Measurements from ENCODE around the gene STXBP3.
A peak's percentile ranks its signal among the peaks of the same experiment; 100 is the strongest.
"Not testable (repeated sequence)": the region's sequence is repeated elsewhere in the genome, so short reads cannot be mapped to it uniquely, and the experiment has no call there.

The STXBP3 gene, protein sequence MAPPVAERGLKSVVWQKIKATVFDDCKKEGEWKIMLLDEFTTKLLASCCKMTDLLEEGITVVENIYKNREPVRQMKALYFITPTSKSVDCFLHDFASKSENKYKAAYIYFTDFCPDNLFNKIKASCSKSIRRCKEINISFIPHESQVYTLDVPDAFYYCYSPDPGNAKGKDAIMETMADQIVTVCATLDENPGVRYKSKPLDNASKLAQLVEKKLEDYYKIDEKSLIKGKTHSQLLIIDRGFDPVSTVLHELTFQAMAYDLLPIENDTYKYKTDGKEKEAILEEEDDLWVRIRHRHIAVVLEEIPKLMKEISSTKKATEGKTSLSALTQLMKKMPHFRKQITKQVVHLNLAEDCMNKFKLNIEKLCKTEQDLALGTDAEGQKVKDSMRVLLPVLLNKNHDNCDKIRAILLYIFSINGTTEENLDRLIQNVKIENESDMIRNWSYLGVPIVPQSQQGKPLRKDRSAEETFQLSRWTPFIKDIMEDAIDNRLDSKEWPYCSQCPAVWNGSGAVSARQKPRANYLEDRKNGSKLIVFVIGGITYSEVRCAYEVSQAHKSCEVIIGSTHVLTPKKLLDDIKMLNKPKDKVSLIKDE

DNA sequence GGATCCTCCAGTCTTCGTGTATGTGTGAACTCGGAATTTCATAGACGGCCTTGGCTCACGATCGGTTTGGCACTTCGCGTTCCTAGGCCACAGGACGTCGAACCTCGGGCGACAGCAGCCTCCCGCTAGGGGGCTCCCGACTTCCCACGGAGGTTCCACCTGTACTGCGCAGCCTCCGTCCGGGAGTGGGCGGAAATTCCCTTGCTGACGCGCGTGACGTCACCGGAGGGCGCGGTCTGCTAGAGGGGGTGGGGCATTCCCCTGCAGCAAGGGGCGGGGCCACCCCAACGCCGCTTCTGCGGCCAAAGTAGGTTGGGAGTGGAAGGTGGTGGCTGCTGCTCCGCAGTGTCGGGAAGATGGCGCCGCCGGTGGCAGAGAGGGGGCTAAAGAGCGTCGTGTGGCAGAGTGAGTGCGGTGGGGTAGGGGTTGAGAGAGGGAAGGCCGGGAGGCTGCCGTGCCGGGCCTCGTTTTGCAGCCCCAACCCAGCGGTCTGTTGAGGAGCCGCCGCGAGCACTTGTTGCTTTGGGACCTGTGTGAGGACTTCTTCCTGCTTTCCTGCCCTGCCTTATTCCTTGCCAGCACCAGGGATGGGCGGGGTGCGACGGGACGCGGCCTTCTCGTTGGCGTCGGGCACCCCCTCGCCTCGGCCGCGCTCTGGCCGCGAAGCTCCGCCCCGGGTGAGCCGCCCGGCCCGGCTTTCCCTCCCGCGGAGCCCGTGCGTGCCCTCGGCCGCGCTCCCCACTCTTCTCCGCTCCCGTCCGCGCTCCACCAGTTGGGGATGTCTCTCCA lies at the start of gene STXBP3:
Gene STXBP3, plus strand, starts transcription at position 293 of the 789 bp plus-strand sequence. Its CDS starts 64 bp downstream, at position 357.
- peak; percentile 97 for DNase-seq (ENCODE audit: low read depth)

DNA sequence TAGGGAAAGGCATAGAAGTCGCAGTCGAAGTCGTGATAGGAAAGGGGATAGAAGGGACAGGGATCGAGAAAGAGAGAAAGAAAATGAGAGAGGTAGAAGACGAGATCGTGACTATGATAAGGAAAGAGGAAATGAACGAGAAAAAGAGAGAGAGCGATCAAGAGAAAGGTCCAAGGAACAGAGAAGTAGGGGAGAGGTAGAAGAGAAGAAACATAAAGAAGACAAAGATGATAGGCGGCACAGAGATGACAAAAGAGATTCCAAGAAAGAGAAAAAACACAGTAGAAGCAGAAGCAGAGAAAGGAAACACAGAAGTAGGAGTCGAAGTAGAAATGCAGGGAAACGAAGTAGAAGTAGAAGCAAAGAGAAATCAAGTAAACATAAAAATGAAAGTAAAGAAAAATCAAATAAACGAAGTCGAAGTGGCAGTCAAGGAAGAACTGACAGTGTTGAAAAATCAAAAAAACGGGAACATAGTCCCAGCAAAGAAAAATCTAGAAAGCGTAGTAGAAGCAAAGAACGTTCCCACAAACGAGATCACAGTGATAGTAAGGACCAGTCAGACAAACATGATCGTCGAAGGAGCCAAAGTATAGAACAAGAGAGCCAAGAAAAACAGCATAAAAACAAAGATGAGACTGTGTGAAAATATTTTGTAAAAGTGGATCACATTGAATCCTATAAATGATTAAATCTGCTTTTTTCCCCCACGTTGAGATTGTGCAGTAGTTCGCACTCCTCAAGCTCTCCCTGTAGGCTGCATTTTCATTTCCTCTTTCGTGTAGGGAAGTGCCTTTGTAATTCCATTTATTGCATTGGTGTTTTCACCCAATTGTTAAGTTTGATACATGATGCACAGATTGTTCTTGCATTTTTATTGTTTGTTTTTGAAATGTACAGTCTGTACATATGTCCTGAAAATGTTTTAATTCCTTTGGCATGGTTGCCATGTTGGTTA lies 46.8 kb upstream of the STXBP3 start:
- no peak for DNase-seq (ENCODE audit: low read depth)

DNA sequence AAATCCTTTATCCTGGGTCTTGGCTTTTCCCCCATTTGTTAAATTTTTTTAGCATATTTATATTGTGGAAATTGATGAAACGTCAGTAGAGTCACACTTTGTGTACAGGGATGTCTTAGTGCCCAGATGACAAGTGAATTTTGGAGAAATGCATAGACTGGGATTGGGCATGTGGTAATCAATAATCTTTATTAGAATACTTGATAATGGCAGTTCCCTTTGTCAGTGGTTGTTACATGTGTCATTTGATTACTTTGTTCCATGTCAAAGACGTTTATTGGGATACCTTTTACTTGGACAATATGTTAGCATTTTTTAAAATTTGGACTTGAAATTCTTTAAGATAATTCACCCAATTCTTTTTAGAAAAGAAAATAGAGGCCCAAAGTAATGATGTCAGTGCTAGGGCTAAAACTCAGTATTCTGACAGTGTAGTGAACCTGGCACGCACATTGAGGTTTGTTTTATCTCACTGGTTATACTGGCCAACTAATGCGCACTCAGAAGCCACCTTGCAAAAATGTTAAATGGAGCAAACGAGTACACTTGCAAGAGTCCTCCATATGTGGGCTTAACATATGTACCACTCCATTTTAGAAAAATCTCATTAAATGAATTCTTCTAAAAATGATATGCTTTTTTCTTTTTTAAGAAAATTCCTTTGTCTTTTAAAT lies 45.2 kb upstream of the STXBP3 start:
- DNase-seq (ENCODE audit: low read depth) = no peak

DNA sequence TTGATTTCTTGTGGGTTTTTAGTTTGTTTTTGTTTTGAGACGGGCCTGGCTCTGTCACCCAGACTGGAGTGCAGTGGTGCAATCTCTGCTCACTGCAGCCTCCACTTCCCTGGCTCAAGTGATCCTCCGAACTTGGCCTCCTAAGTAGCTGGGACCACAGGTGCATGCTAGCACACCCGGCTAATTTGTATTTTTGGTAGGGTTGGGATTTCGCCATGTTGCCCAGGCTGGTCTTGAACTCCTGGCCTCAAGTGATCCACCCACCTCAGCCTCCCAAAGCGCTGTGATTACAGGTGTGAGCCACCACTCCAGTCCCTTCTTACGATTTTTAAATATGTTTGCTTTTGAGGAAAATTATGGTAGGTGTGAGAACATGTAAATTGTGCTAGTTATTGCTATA lies 44.4 kb upstream of the STXBP3 start:
- DNase-seq (ENCODE audit: low read depth) = not testable (repeated sequence)

DNA sequence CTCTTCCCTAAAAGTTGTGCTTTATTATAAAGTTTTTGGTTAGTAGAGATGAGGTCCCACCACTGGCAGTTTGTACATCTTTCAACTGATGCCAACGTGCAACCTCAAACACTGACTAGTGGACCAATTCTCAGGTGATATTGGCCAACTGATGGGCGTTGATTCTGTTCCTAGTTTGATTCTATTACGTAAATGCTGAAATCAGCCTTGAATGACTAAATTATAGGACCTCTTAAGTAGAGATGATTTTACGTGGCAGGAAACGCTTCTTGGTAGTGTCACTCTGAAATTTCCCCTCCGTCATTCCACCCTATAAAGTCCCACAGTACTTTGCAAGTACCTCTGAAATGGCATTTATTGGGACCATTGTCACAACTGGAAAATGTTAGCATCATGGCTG lies 42.5 kb upstream of the STXBP3 start:
- DNase-seq (ENCODE audit: low read depth) = peak; percentile 42

DNA sequence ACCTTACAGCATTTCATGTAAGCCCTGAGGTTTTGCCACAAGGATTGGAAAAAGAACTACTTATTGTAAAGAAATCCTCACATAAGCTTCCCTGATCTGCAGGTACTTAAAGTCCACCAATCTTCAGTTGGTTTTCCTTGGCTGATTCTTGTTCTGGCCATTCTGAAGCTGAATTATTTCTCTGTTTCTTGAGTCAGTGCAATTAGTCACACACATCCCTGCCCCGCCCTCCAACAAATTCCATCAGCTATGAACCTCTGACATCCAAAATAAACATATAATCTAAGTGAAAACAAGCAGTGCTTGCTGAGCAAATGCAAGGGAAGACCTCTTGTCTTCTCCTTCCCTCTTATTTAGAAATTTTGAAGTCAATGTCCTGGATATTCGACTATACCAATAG lies 42.0 kb upstream of the STXBP3 start:
- DNase-seq (ENCODE audit: low read depth) = peak; percentile 86

DNA sequence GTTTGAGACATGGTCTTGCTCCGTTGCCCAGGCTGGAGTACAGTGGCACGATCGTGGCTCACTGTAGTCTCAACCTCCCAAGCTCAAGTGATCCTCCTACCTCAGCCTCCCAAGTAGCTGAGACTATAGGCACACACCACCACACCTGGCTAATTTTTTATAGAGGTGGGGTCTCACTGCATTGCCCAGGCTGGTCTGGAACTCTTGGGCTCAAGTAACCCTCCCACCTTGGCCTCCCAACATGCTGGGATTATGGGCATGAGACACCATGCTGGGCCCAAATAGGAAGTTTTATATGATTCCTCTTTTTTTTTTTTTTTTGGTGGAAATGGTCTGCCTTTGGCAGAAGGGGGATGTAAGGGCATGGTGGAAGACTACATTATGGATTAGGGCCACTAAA lies 39.8 kb upstream of the STXBP3 start:
- DNase-seq (ENCODE audit: low read depth) = no peak

DNA sequence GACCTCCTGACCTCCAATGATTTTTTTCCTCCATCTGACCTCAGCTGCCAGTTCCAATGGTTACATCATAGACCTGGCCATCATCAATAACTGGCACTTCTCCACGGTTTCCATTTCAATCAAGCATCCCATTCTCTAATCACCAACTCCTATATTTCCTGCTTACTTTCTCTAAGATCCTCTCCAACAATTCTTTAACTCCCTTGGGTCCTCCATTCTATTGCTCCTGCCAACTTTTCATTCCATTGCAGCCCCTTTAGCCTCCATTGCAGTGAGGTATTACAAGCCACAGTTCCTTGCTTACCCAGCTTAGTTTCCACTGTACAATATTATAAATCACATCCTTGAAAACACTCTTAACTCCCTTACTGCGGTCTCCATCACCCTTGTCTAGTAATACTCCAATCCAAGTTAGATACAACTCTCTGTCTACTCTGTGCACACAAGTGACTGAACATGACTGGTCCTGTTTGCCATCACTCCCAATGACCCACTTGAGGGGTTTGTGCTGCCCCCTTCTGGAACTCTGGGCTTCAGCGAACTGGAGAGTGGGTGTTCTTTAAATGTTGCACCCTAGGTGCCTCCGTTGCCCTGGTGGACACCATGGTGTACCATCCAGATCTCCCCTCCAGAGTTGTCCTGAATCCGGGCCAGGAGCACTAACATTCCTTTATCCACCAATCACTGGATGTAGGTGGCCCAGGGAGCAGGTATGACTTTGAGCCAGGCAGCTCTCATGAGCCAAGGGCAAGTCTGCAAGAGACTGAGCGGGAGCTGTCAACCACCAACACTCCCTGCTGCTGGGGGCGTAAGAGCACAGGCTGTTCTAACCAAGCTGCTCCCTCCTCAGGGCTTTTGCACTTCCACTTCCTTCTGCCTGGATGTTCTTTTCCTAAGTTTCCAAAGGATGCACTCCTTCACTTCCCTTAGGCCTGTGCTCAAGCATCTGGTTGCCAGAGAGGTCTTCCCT lies 37.5 kb upstream of the STXBP3 start:
- DNase-seq (ENCODE audit: low read depth) = no peak

DNA sequence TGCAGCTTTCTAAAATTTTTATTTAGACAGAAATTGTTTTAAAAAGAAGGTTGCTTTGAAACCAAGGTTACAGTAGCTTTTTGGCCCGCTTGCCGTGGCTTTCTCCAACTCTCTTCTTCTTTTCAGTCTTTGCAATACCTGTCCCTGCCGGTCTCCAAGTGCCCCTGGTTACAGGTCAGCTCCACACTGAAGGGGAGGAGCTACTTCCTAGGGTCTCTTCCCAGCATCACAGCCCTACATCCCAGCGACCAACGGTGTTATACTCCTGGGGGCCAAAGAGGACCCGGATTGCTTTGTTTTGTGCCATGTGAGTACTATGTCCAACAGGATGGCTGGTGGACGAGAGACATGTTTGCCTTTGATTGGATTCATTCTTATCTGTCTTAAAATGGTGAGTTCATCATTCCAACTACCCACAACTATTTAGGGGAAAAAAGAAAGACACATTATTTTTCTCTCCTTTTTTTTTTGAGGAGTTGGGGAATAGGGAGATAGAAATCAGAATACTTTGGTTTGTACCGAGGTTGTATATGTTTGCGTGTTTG lies 33.8 kb upstream of the STXBP3 start, which contains the start of gene FNDC7:
Gene FNDC7, plus strand, starts transcription at position 303 of the 545 bp plus-strand sequence. Its CDS starts 26 bp downstream, at position 329.
- peak; percentile 38 for DNase-seq (ENCODE audit: low read depth)

DNA sequence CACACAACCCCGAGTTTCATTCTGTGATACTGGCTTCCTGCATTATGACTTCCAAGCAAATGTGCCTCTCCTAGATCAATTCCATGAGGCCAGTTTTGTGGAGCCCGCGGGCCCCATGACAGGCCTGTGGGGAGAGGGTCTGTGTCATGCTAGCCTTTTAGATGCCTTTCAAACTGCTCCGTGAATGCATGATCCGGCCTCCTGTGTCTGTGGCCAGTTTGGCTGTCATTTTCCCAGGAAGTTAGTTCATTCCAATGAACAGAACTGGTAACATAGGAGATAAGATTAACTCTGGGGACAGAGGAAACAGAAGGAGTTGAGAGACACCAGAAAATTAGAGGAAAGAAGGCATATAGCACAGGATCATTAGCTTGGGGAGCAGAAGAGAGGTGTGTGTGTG lies 30.5 kb upstream of the STXBP3 start:
- no peak for DNase-seq (ENCODE audit: low read depth)

DNA sequence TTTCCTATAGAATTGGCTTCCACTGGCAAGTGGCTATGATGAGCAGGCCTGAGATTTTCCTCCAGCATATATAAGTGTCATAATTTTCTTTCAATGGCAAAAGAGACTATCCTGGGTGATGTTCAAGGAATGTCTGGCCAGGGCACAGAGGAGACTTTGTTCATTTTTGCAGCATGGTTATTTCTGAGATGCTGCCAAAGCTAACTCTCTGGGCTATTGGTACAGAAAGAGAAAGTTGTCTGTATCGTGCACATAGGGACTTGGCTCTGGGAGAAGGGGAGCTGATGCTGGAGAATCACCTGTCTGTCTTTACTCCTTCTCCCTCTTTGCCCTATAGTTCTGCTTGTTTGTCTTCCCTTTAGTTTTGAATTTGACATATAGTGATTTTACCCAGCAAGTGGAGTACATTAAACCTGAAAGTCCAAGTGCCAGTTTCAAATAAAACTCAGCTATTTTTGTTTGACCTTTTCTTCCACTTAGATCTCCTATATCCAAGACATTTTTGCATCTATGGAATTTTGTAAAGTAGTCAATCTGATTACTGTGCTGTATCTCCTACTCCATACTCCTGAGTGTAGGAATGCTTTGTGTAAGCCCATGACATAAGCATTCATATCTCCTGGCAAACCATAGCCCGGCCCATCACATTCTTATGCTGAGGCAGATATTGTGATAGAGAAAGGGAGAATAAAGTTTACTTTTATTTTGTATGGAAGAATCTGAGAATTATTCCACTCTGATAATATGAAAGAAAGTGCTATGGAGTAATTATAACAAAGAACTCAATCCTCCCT lies 29.8 kb upstream of the STXBP3 start:
- DNase-seq (ENCODE audit: low read depth) = peak; percentile 16

DNA sequence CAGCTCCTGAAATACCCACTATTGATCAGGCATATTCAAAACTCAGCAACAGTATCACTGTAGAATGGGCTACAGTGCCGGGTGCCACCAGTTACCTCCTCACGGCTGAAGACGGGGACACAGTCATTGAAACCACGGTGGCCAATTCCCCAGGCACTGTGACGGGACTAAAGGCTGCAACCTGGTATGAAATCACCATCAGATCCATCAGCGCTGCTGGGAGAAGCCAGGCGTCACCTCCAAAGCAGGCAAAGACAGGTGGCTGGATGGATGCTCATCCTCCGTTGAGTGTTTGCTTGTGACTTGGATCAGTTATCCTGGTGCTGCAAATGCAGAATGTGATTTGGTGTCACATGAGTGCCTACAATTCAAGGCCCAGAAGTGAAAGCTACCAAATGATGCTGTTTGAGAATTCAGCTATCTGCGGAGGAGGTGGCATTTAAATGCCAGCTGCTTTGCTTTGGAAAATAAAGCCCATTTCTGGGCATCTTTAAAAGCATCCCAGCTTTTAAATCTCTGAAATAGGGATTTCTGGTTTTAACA lies 28.6 kb upstream of the STXBP3 start:
- no peak for DNase-seq (ENCODE audit: low read depth)

DNA sequence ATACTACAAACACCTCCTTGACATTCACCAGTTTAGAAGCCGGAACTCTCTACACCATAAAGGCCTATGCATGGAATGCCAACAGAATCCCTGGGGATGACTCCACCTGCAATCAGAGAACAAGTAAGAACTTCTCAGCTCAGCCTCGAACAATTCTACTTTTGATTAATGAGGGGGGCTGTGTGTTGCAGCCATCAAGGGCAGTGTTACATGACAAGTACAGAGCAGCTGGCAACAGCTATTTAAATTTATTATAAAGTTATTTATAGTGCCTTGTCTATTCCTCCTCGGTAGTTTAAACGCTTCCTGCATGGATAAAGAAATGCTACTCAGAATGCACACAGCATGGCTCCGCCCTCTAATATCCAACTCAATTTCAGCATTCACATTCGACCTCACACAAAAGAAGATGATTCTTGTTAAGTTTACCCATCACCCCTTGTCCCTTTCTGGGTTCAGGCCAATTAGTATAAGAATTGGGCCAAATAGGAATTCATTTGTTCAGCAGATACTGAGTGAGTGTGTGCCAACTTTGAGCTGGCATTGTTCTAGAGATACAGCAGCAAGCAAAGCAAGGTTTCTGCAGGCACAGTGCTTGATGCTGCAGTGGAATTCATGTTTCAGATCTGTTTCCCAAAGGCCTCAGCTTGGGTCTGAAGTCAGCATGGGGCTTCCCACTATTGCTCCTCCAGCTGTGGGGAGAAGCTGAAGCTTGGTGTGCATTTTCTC lies 27.4 kb upstream of the STXBP3 start:
- no peak for DNase-seq (ENCODE audit: low read depth)

DNA sequence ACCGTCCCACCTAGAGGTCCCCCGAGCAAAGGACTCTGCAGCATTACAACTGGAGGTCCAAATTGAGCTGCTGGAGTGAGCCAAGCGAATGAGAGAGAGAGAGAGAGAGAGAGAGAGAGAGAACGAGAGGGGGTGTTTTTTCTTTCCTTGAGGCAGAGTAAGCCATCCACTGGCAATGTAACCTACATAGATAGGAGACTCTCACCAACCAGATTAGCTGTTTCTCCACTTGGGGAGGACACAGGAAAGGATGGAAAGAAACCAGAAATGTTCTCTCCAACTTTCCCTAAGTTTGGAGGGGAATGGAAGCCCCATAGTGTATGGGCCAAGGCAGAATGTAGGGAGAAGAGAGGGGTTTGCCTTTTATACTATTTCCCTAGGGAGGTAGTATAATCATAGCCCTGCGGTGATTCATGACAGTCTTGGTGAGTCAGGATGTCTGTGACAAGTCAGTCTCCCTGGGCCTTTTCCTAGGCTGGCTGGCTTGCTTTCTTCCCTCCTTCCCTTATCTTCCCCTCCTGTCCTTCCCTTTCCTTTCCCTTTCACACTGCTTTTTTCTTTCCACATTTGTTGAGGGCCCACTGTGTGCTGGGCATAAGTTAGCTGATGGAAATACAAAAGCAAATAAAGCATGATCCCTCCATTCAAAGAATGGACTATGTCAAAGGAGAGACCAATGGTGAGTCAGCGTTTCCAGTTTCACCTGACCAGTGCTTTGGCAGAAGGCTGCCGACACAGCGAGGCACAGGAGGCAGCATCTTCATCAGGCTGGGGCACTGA lies 26.6 kb upstream of the STXBP3 start:
- DNase-seq (ENCODE audit: low read depth) = peak; percentile 86

DNA sequence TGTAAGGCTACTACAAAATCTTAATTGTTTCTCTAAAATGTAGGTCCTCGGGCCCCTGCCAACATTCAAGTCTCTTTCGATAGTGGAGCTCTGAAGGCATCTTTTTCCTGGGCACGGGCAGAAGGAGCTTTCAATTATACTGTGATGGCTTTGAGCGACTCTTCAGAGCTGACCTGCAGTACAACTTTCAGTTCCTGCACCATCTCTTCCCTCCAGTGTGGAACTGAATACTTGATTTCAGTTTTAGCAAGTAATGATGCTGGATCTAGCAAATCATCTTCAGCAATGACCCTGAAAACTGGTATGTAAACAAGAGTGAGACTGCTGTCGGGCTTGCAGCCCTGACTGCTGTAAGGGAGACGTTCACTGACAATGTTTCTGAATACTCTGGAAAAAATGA lies 24.2 kb upstream of the STXBP3 start:
- DNase-seq (ENCODE audit: low read depth) = peak; percentile 67

DNA sequence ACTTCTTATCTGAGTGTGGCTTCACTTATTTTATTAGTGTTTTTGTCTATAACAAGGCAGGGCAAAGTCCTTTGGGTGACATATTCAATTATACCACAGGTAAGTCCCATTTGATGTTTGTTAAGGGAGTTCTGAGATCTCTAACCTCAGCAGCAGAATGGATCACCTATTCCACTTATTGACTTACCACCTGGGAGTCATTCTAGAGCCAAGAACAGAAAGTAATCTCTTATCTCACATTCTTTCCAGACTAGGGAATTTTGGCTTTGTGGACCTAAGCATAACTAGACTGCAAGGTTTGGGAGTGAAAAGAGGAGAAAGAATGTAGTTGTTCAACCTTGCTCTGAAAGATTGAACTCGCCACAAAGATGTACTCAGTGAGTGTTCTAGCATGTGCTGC lies 20.6 kb upstream of the STXBP3 start:
- no peak for DNase-seq (ENCODE audit: low read depth)
